Motor neuron (in vitro differentiated cells): ENCODE results near the gene SKIC8. TPM values are rescaled to one million over a fixed set of nuclear protein-coding genes. Genes with fewer than 3 reads are reported as not detected.

Experiments used
- ATAC-seq, 8 experiments: fragments of 200-7000 bp; cut with Tn5 transposase; replicated peaks in 6 of 8; 2 replicates each; pipeline ENCODE4 v1.8.0; 2021; ENCODE audit warnings: mild to moderate bottlenecking in 8 of 8, moderate library complexity in 8 of 8
- H3K27ac ChIP-seq, 2 donors: fragments of 250-450 bp; sonication (Bioruptor Pico); 2 replicates each; pipeline ENCODE4 v1.9.0; 2021; ENCODE audit warnings: antibody characterized with exemption in 2 of 2, mild to moderate bottlenecking in 2 of 2, moderate library complexity in 1 of 2
- H3K4me1 ChIP-seq, 2 donors: fragments of 250-450 bp; sonication (Bioruptor Pico); replicated peaks in 1 of 2; 2 replicates each; pipeline ENCODE4 v1.6.1; 2021; ENCODE audit warnings: antibody characterized with exemption in 2 of 2, mild to moderate bottlenecking in 2 of 2, moderate library complexity in 1 of 2
- H3K4me3 ChIP-seq, 5 donors: fragments of 250-450 bp; sonication (Bioruptor Pico); 2 replicates each; pipeline ENCODE4 v1.9.0; 2021; ENCODE audit warnings: antibody characterized with exemption in 5 of 5, mild to moderate bottlenecking in 5 of 5, moderate library complexity in 4 of 5
- whole genome bisulfite sequencing, 10 experiments: fragments of 450-650 bp; shearing (Covaris generic); methylation state at CpG; one replicate each; pipeline ENCODE4 v1.0.0; 2022; 5-methylcytosine and 5-hydroxymethylcytosine counted together
- in situ Hi-C, 9 experiments: fragments of 400-800 bp; cut with MboI; loops; one replicate each; pipeline ENCODE4 v1.15.0; 2021; ENCODE audit warnings: low sequenced_read_pairs in 9 of 9, low pct_unique_long_range_greater_than_20kb in 2 of 9; ENCODE audit not compliant: unreplicated experiment in 9 of 9
- total RNA-seq, 8 experiments: library from RNA; unstranded; fragments of 300-600 nt; gene quantifications; 2 replicates each; pipeline versions ENCODE4 v1.2.3 to v1.2.4, GENCODE V29; 2022

Gene SKIC8
- total RNA-seq, 8 experiments from 2014 or later, result 39.4 to 67.6 (median 54.7) TPM

- in situ Hi-C loops, result no loop called here
- 48 to 100% (median 83%) methylated on average over 1 to 3 of the region's 3 CpGs for WGBS, 10 experiments
Observed at GRCh38 chr15:78334845-78335244, 35.4 kb upstream of the SKIC8 start.

GRCh38 chr15:78329625-78330024, 30.2 kb upstream of the SKIC8 start:
- peaks cover 19 to 27% of the 10 kb centered on the region in 2 donors for H3K4me1 ChIP-seq
- WGBS, 10 experiments, result 26 to 78% (median 43%) methylated on average over 1 to 4 of the region's 4 CpGs; no CpG with 5 or more reads in 6 of the 10 experiments
- no peak overlapping the region for H3K4me3 ChIP-seq
- no peak overlapping the region for H3K27ac ChIP-seq
- in situ Hi-C loops, result no loop called here
- ATAC-seq, result no peak

More at GRCh38 chr15:78334845-78335244, 35.4 kb upstream of the SKIC8 start:
- Histone ChIP-seq H3K4me1 (peaks cover 10 to 11% of the 10 kb centered on the region in 2 donors), H3K27ac (no peak overlapping the region), H3K4me3 (no peak overlapping the region)
- no peak for ATAC-seq

- no peak for ATAC-seq
- in situ Hi-C loops, result no loop called here
- no peak overlapping the region for H3K4me3 ChIP-seq
- 50 to 89% (median 80%) methylated on average over 1 of the region's 1 CpG; no CpG with 5 or more reads in 5 of the 10 experiments for WGBS, 10 experiments
- peaks cover 35 to 43% of the 10 kb centered on the region in 2 donors for H3K4me1 ChIP-seq
- H3K27ac ChIP-seq, result no peak overlapping the region
Observed at GRCh38 chr15:78327466-78327865, 28.1 kb upstream of the SKIC8 start.

- WGBS, 10 experiments, result 0 to 93% (median 40%) methylated on average over 1 to 5 of the region's 7 CpGs; no CpG with 5 or more reads in 1 of the 10 experiments
- Histone ChIP-seq H3K27ac (peak overlapping the region; percentile 73 to 91), H3K4me3 (no peak overlapping the region), H3K4me1 (peaks cover 48 to 58% of the 10 kb centered on the region in 2 donors)
- ATAC-seq, result peak in 3 of 8 experiments; percentile 27 to 71 (median 34)
- in situ Hi-C loops, result no loop called here
Observed at GRCh38 chr15:78325092-78325843, 25.9 kb upstream of the SKIC8 start.

GRCh38 chr15:78324144-78324543, 24.7 kb upstream of the SKIC8 start:
- Histone ChIP-seq H3K4me3 (no peak overlapping the region), H3K4me1 (peaks cover 60 to 69% of the 10 kb centered on the region in 2 donors), H3K27ac (peak overlapping the region; percentile 73 to 91)
- 60 to 100% (median 83%) methylated on average over 1 to 4 of the region's 5 CpGs; no CpG with 5 or more reads in 3 of the 10 experiments for WGBS, 10 experiments
- ATAC-seq, result no peak
- in situ Hi-C loops, result loop anchor here in 2 of 9 experiments (25.0 kb wide), 1 partner anchor 88 kb away; no protein-coding TSS in a partner anchor

- Histone ChIP-seq H3K27ac (peak overlapping the region; percentile 73 to 91), H3K4me1 (peaks cover 64 to 69% of the 10 kb centered on the region in 2 donors), H3K4me3 (no peak overlapping the region)
- WGBS, 10 experiments, result 0 to 100% (median 50%) methylated on average over 1 to 6 of the region's 7 CpGs; no CpG with 5 or more reads in 5 of the 10 experiments
- no peak for ATAC-seq
- in situ Hi-C loops, result loop anchor here in 2 of 9 experiments (25.0 kb wide), 1 partner anchor 89 kb away; no protein-coding TSS in a partner anchor
Observed at GRCh38 chr15:78323693-78324092, 24.3 kb upstream of the SKIC8 start.

- H3K4me3 ChIP-seq, result peak overlapping the region in 1 of 5 donors; percentile 0
- H3K4me1 ChIP-seq, result peaks cover 71 to 73% of the 10 kb centered on the region in 2 donors
- H3K27ac ChIP-seq, result peak overlapping the region; percentile 89 to 91
- peak in 5 of 8 experiments; percentile 72 to 80 (median 76) for ATAC-seq
- 0 to 75% (median 0%) methylated on average over 1 to 11 of the region's 19 CpGs; no CpG with 5 or more reads in 3 of the 10 experiments for WGBS, 10 experiments
- in situ Hi-C loops, result loop anchor here in 2 of 9 experiments (25.0 kb wide), 1 partner anchor 89 kb away; no protein-coding TSS in a partner anchor
Observed at GRCh38 chr15:78322724-78323521, 23.5 kb upstream of the SKIC8 start.

- H3K4me3 ChIP-seq, result no peak overlapping the region
- in situ Hi-C loops, result loop anchor here in 2 of 9 experiments (25.0 kb wide), 1 partner anchor 90 kb away; no protein-coding TSS in a partner anchor
- H3K27ac ChIP-seq, result peak overlapping the region; percentile 89 to 91
- 0 to 32% (median 2%) methylated on average over 1 to 12 of the region's 15 CpGs; no CpG with 5 or more reads in 1 of the 10 experiments for WGBS, 10 experiments
- H3K4me1 ChIP-seq, result peaks cover 76 to 80% of the 10 kb centered on the region in 2 donors
- ATAC-seq, result peak; percentile 40 to 88 (median 58)
Observed at GRCh38 chr15:78322243-78322642, 22.8 kb upstream of the SKIC8 start.

- H3K27ac ChIP-seq, result peak overlapping the region; percentile 89 to 91
- H3K4me1 ChIP-seq, result peaks cover 80 to 84% of the 10 kb centered on the region in 2 donors
- WGBS, 10 experiments, result 17 to 100% (median 60%) methylated on average over 1 to 3 of the region's 4 CpGs; no CpG with 5 or more reads in 5 of the 10 experiments
- in situ Hi-C loops, result loop anchor here in 2 of 9 experiments (25.0 kb wide), 1 partner anchor 91 kb away; no protein-coding TSS in a partner anchor
- ATAC-seq, result no peak
- H3K4me3 ChIP-seq, result no peak overlapping the region
Observed at GRCh38 chr15:78321786-78322185, 22.4 kb upstream of the SKIC8 start.

- WGBS, 10 experiments, result 10 to 60% (median 20%) methylated on average over 1 to 2 of the region's 17 CpGs; no CpG with 5 or more reads in 7 of the 10 experiments
- in situ Hi-C loops, result loop anchor here in 2 of 9 experiments (25.0 kb wide), 1 partner anchor 91 kb away; no protein-coding TSS in a partner anchor
- H3K27ac ChIP-seq, result peak overlapping the region; percentile 89 to 91
- H3K4me1 ChIP-seq, result peaks cover 83 to 91% of the 10 kb centered on the region in 2 donors
- no peak for ATAC-seq
- no peak overlapping the region for H3K4me3 ChIP-seq
Observed at GRCh38 chr15:78321041-78321570, 21.7 kb upstream of the SKIC8 start.

- WGBS, 10 experiments, result 50 to 100% (median 100%) methylated on average over 1 of the region's 5 CpGs; no CpG with 5 or more reads in 7 of the 10 experiments
- Histone ChIP-seq H3K27ac (peak overlapping the region; percentile 3 to 22), H3K4me3 (no peak overlapping the region), H3K4me1 (peaks cover 84 to 93% of the 10 kb centered on the region in 2 donors)
- no peak for ATAC-seq
- in situ Hi-C loops, result loop anchor here in 2 of 9 experiments (25.0 kb wide), 1 partner anchor 92 kb away; no protein-coding TSS in a partner anchor
Observed at GRCh38 chr15:78320183-78320582, 20.8 kb upstream of the SKIC8 start.

GRCh38 chr15:78319588-78319987, 20.2 kb upstream of the SKIC8 start:
- Histone ChIP-seq H3K27ac (peak overlapping the region; percentile 3 to 8), H3K4me3 (no peak overlapping the region), H3K4me1 (peaks cover 81 to 91% of the 10 kb centered on the region in 2 donors)
- WGBS, 10 experiments, result 0 to 93% (median 55%) methylated on average over 1 to 3 of the region's 10 CpGs; no CpG with 5 or more reads in 6 of the 10 experiments
- no peak for ATAC-seq
- in situ Hi-C loops, result loop anchor here in 7 of 9 experiments (10.0 to 25.0 kb wide), 4 partner anchors 93 to 115 kb away; partner anchors contain the start of gene IREB2 (in 1 of the 7)
